Neuronal stem cell (in vitro differentiated cells): Measurements from ENCODE around the gene AMIGO1.

Source experiments
- DNase-seq: peaks from one replicate; pipeline ENCODE4 v3.0.0-alpha.2; 2013; ENCODE audit warnings: low spot score
- H2AFZ ChIP-seq: one replicate; pipeline ENCODE4 v1.6.1; 2013; ENCODE audit warnings: mild to moderate bottlenecking, low read length, inconsistent platforms
- H2AK5ac ChIP-seq: 2 replicates; pipeline ENCODE4 v1.6.1; 2013; ENCODE audit warnings: low read depth, mild to moderate bottlenecking, inconsistent platforms, low read length, moderate library complexity, mixed read lengths
- H2BK120ac ChIP-seq: 2 replicates; pipeline ENCODE4 v1.6.1; 2013; ENCODE audit warnings: low read depth, mild to moderate bottlenecking, inconsistent platforms, low read length, moderate library complexity, mixed read lengths
- H2BK12ac ChIP-seq: one replicate; pipeline ENCODE4 v1.6.1; 2013; ENCODE audit warnings: low read length, inconsistent platforms
- H2BK15ac ChIP-seq: 2 replicates; pipeline ENCODE4 v1.6.1; 2013; ENCODE audit warnings: mild to moderate bottlenecking, low read length, inconsistent platforms, mixed read lengths
- H2BK5ac ChIP-seq: one replicate; pipeline ENCODE4 v1.6.1; 2013; ENCODE audit warnings: inconsistent platforms, mild to moderate bottlenecking, low read length, moderate library complexity
- H3K14ac ChIP-seq: one replicate; pipeline ENCODE4 v1.6.1; 2013; ENCODE audit warnings: low read length, inconsistent platforms
- H3K18ac ChIP-seq: 2 replicates; pipeline ENCODE4 v1.6.1; 2013; ENCODE audit warnings: low read length, inconsistent platforms
- H3K23ac ChIP-seq: 2 replicates; pipeline ENCODE4 v1.6.1; 2013; ENCODE audit warnings: low read depth, mild to moderate bottlenecking, mixed read lengths, low read length, inconsistent platforms; ENCODE audit not compliant: poor library complexity
- H3K27ac ChIP-seq: replicated peaks from 3 replicates; pipeline ENCODE4 v1.5.1; 2013; ENCODE audit warnings: low read length, inconsistent platforms
- H3K27me3 ChIP-seq, 3 experiments: 2 replicates each; pipeline ENCODE4 v1.6.1; 2013; ENCODE audit warnings: low read length in 3 of 3, mild to moderate bottlenecking in 2 of 3, inconsistent platforms in 1 of 3, low read depth in 1 of 3, mixed read lengths in 1 of 3, moderate library complexity in 1 of 3; ENCODE audit not compliant: control insufficient read depth in 3 of 3, insufficient read depth in 3 of 3
- H3K36me3 ChIP-seq, 2 donors: replicated peaks in 1 of 2; 2 replicates each; pipeline ENCODE4 v1.6.1; 2013; ENCODE audit warnings: low read length in 2 of 2; ENCODE audit not compliant: control insufficient read depth in 2 of 2, insufficient read depth in 2 of 2
- H3K4ac ChIP-seq: 2 replicates; pipeline ENCODE4 v1.6.1; 2013; ENCODE audit warnings: inconsistent platforms, mild to moderate bottlenecking, low read length, moderate library complexity
- H3K4me1 ChIP-seq, 2 donors: 1 replicate in 1 of 2; 2 replicates in 1 of 2; pipeline ENCODE4 v1.6.1; 2013; ENCODE audit warnings: low read length in 2 of 2, low read depth in 1 of 2; ENCODE audit not compliant: control insufficient read depth in 2 of 2, insufficient read depth in 1 of 2
- H3K4me2 ChIP-seq: one replicate; pipeline ENCODE4 v1.6.1; 2013; ENCODE audit warnings: mild to moderate bottlenecking, low read length, inconsistent platforms; ENCODE audit not compliant: insufficient read depth, poor library complexity, severe bottlenecking
- H3K4me3 ChIP-seq, 2 donors: 2 replicates each; pipeline ENCODE4 v1.5.1; 2013; ENCODE audit warnings: low read length in 2 of 2, mild to moderate bottlenecking in 2 of 2, inconsistent platforms in 1 of 2, moderate library complexity in 1 of 2
- H3K79me1 ChIP-seq: one replicate; pipeline ENCODE4 v1.6.1; 2013; ENCODE audit warnings: low read depth, mild to moderate bottlenecking, inconsistent platforms, low read length, moderate library complexity
- H3K9ac ChIP-seq: one replicate; pipeline ENCODE4 v1.6.1; 2013; ENCODE audit warnings: mild to moderate bottlenecking, low read depth, low read length, inconsistent platforms; ENCODE audit not compliant: poor library complexity
- H3K9me3 ChIP-seq, 2 donors: replicated peaks in 1 of 2; 2 replicates each; pipeline versions ENCODE3 to v1.6.1; 2013; ENCODE audit warnings: low read length in 2 of 2, mild to moderate bottlenecking in 2 of 2, inconsistent platforms in 1 of 2, low read depth in 1 of 2, mixed read lengths in 1 of 2, moderate library complexity in 1 of 2; ENCODE audit not compliant: control insufficient read depth in 2 of 2, insufficient read depth in 1 of 2
- H4K8ac ChIP-seq: one replicate; pipeline ENCODE4 v1.6.1; 2013; ENCODE audit warnings: low read depth, mild to moderate bottlenecking, inconsistent platforms, low read length, moderate library complexity
- H4K91ac ChIP-seq: one replicate; pipeline ENCODE4 v1.6.1; 2013; ENCODE audit warnings: low read length, low read depth, mild to moderate bottlenecking, inconsistent platforms; ENCODE audit not compliant: poor library complexity
- WGBS, 2 donors: extraction: QIAGEN DNeasy Blood & Tissue Kit; methylation state at CpG; one replicate each; pipeline ENCODE4 v1.1.7; 2013; ENCODE audit warnings: missing lambda C conversion rate in 2 of 2, mixed read lengths in 1 of 2; ENCODE audit not compliant: insufficient read length in 2 of 2, insufficient replicate concordance in 1 of 2; ENCODE audit errors: extremely low coverage in 2 of 2; 5-methylcytosine and 5-hydroxymethylcytosine counted together

Gene AMIGO1

DNA sequence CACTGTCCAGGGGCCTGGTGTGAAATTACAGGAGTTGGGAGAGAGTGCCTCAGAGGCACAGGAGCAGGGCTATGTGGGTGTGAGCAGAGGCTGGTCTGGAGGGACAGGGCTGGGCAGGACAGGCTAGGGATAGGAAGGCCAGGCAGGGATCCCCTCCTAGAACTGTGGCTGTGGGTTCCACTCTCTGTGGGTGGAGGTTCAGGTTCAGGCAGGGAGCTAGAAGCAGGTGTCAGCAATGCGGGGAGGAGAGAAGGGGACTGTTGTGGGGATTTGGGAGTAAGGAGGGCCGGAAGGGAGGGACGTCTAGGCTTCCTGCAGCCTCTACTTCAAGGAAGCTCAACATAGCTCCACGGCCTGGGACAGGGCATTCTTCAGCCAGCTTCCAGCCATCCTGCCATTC lies 21.9 kb upstream of the AMIGO1 start:
- no CpG with 5 or more reads among the region's 4 CpGs for WGBS, 2 donors
- H2BK5ac ChIP-seq = no peak overlapping the region
- H3K18ac ChIP-seq = no peak overlapping the region
- H4K8ac ChIP-seq = no peak overlapping the region
- H2BK15ac ChIP-seq = no peak overlapping the region
- no peak overlapping the region for H3K23ac ChIP-seq
- H2AFZ ChIP-seq = peak overlapping the region; percentile 95
- H2BK120ac ChIP-seq = peak overlapping the region; percentile 4
- H3K14ac ChIP-seq = no peak overlapping the region
- H3K79me1 ChIP-seq = no peaks in the 10 kb centered on the region
- H3K4me2 ChIP-seq = no peak overlapping the region
- no peaks in the 10 kb centered on the region for H3K36me3 ChIP-seq
- no peak overlapping the region for H2BK12ac ChIP-seq
- H3K27me3 ChIP-seq = peaks cover 0 to 55% (median 0%) of the 10 kb centered on the region in 3 experiments
- no peak overlapping the region for H3K9ac ChIP-seq
- H3K9me3 ChIP-seq = no peaks in the 10 kb centered on the region
- H3K27ac ChIP-seq = no peak overlapping the region
- H3K4me1 ChIP-seq = peaks cover 11 to 12% of the 10 kb centered on the region in 2 donors
- H3K4ac ChIP-seq = no peak overlapping the region
- peak overlapping the region; percentile 10 for H2AK5ac ChIP-seq
- no peak for DNase-seq
- no peak overlapping the region for H3K4me3 ChIP-seq
- no peak overlapping the region for H4K91ac ChIP-seq

- Histone ChIP-seq H2BK15ac (no peak overlapping the region), H3K27me3 (peaks cover 0 to 59% (median 0%) of the 10 kb centered on the region in 3 experiments), H3K27ac (no peak overlapping the region), H3K4me2 (no peak overlapping the region), H2BK12ac (no peak overlapping the region), H3K79me1 (no peaks in the 10 kb centered on the region), H2BK120ac (no peak overlapping the region), H3K9me3 (no peaks in the 10 kb centered on the region), H3K23ac (no peak overlapping the region), H4K91ac (no peak overlapping the region), H2AFZ (peak overlapping the region; percentile 24), H2BK5ac (no peak overlapping the region), H3K4ac (no peak overlapping the region), H3K9ac (no peak overlapping the region), H2AK5ac (no peak overlapping the region), H3K14ac (no peak overlapping the region), H3K36me3 (no peaks in the 10 kb centered on the region), H3K4me1 (peaks cover 8 to 12% of the 10 kb centered on the region in 2 donors), H3K18ac (peak overlapping the region; percentile 9), H3K4me3 (no peak overlapping the region), H4K8ac (no peak overlapping the region)
- no peak for DNase-seq
- no CpG with 5 or more reads among the region's 13 CpGs for WGBS, 2 donors
These were observed 21.0 kb upstream of the AMIGO1 start for GRCh38 chr1:109530457-109531087.

DNA sequence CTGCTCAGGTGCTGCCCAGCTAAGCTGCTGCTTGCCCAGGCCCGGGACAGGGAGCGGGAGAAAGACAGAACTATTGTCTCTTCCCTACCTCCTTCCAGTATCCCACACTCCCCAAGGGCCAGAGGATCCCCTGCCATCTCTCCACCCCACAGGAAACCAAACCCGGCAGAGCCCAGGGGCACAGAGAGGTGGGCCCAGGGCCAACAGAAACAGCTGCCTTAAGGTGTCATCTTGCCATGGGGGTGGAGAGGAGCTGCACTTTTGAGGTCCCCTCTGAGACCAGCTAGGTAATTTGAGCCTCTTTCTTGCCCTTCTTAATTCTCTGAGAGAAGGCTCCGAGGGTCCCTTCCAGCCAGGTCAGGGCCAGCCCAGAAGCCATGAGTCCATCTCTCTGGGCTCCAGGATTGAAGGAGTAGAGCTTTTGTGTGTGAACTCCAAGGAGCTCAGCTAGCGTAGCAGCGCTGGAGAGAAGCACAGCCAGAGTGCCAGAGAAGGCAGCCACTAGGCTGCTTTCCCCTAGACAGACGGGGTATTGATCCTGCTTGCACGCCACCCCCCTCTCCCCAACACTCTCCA lies 20.4 kb upstream of the AMIGO1 start:
- Histone ChIP-seq H3K23ac (no peak overlapping the region), H3K4me1 (peaks cover 6 to 12% of the 10 kb centered on the region in 2 donors), H3K36me3 (no peaks in the 10 kb centered on the region), H2AFZ (peak overlapping the region; percentile 24), H3K79me1 (no peaks in the 10 kb centered on the region), H3K27ac (no peak overlapping the region), H4K91ac (no peak overlapping the region), H3K4me2 (no peak overlapping the region), H2AK5ac (no peak overlapping the region), H3K18ac (peak overlapping the region; percentile 80), H4K8ac (no peak overlapping the region), H3K4me3 (no peak overlapping the region), H3K27me3 (peaks cover 0 to 58% (median 0%) of the 10 kb centered on the region in 3 experiments), H3K9me3 (no peaks in the 10 kb centered on the region), H3K9ac (peak overlapping the region; percentile 4), H2BK120ac (no peak overlapping the region), H3K14ac (no peak overlapping the region), H2BK12ac (no peak overlapping the region), H3K4ac (no peak overlapping the region), H2BK5ac (no peak overlapping the region), H2BK15ac (peak overlapping the region; percentile 62)
- WGBS, 2 donors = no CpG with 5 or more reads among the region's 8 CpGs
- DNase-seq = no peak

GRCh38 chr1:109528712-109529111 lies 19.2 kb upstream of the AMIGO1 start:
- no peak overlapping the region for H3K18ac ChIP-seq
- no peak overlapping the region for H3K14ac ChIP-seq
- no peak overlapping the region for H2AK5ac ChIP-seq
- no peak overlapping the region for H3K9ac ChIP-seq
- H3K23ac ChIP-seq = no peak overlapping the region
- peaks cover 0 to 63% (median 0%) of the 10 kb centered on the region in 3 experiments for H3K27me3 ChIP-seq
- no peak overlapping the region for H3K4me3 ChIP-seq
- no peak overlapping the region for H2BK15ac ChIP-seq
- H2AFZ ChIP-seq = no peak overlapping the region
- no peak overlapping the region for H3K4ac ChIP-seq
- no peaks in the 10 kb centered on the region for H3K9me3 ChIP-seq
- no peak overlapping the region for H4K8ac ChIP-seq
- H3K79me1 ChIP-seq = no peaks in the 10 kb centered on the region
- WGBS, 2 donors = no CpG with 5 or more reads among the region's 3 CpGs
- no peak for DNase-seq
- no peak overlapping the region for H2BK120ac ChIP-seq
- H2BK12ac ChIP-seq = no peak overlapping the region
- no peak overlapping the region for H3K27ac ChIP-seq
- no peak overlapping the region for H2BK5ac ChIP-seq
- H3K4me1 ChIP-seq = peaks cover 6 to 12% of the 10 kb centered on the region in 2 donors
- no peaks in the 10 kb centered on the region for H3K36me3 ChIP-seq
- no peak overlapping the region for H4K91ac ChIP-seq
- no peak overlapping the region for H3K4me2 ChIP-seq
